ENCODE measurements around the gene TRAPPC5.

TRAPPC5 gene

GRCh38 chr19:7677669-7678311 is 2.8 kb upstream of the TRAPPC5 start:
- DNase-seq = no peak

DNA sequence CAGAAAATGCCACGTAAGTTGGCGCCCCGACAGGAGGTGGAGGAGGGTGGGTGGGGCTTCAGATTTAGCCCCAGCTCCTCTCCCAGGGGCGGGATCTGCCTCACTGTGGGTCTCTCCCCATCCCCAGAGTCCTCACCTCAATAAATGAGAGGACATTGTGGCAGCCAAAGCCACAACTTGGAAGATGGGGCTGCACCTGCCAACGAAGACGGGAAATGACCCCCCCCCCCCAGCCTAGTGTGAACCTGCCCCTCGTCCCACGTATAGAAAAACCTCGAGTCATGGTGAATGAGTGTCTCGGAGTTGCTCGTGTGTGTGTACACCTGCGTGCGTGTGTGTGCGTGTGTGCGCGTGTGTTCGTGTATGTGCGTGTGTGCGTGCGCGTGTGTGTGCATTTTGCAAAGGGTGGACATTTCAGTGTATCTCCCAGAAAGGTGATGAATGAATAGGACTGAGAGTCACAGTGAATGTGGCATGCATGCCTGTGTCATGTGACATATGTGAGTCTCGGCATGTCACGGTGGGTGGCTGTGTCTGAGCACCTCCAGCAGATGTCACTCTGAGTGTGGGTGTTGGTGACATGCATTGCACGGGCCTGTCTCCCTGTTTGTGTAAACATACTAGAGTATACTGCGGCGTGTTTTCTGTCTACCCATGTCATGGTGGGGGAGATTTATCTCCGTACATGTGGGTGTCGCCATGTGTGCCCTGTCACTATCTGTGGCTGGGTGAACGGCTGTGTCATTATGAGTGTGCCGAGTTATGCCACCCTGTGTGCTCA is 1.5 kb upstream of the TRAPPC5 start:
- DNase-seq = peak; percentile 27 to 54

GRCh38 chr19:7679771-7680605 is 645 bp upstream of the TRAPPC5 start:
- peak in 1 of 2 experiments; percentile 31 for DNase-seq

DNA sequence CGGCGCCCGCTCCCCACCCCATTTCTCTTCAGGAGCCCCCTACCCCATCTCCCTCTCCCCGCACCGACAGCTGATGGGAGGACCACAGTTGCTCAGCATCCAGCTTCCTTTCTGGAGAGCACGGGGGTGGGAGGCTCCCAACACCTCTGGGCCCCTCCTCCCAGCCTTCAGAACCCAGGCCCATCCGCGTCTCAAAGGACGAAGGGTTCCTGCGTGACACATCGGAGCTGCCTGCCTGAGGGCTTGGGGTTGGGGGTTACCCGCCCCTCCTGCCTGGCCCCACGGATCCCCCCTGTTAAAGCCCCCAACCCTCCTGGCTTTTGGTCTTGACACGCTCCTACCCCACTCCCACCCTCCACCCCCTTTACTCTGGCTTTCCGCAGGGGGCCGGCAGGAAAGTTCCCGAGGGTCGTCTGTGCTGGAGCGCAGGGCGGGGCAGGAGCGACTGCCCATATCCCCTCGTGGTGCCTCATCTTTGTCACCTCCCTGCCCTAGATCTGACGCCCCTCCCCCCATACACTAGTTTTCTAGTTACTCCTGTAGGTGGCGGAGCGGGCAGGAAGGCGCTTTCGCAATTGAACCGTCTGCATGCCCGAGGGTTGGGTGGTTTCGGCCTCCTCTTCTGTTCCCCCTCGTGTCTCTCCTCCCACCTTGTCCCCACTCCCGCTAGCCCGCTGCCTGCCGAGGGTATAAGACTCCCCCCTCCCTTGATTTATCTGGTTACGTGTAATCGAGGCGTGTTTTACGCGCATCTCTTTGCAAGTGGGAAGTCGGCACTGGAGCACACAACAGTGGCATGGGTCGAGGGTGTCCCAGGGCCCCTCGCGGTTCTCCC is 924 bp downstream of the TRAPPC5 start:
- DNase-seq = peak; percentile 42 to 71

GRCh38 chr19:7682175-7682855 is 1.7 kb downstream of the TRAPPC5 start:
- DNase-seq = no peak

DNA sequence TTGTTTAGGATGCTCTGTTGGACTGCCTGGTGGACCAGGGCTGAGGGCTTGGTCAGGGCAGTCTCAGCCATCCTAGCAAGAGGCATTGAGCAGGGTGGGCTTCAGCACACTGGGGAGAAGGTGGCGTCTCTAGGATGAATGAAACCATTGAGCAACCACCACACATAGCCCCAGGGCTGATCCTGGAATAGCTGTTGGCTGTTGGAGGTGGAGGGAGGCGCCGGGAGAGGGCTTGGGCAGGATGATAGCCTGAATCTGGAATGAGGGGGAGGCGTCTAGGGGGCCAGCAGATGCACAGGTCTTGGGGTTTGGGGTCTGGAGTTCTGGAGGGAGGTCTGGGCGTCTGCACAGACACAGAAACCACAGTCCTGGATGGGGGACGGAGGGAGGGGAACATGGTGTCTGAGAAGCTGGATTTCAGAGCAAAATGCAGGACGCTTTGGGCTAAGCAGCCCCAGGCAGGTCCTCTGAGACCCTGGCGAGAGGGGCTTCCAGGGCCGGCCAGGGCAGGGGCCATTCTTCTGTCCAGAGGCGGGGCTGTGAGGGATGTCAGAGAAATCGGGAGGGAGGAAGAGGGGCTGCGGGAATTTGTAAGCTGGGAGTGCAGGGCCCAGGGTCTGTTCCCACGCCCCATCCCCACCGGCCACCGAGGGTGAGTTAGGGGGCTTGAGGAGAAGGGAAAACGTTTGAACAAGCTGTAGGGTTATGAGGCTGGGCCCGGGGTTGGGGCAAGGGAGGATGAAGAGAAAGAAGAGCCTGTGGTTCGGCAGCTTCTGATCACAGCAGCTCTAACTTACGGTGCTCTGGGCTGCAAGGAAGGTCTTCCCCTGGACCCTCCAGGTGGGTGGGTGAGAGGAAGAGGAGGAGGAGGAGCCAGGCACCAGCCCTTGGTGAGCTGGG is 5.2 kb downstream of the TRAPPC5 start:
- DNase-seq = no peak

GRCh38 chr19:7687177-7687576 is 6.5 kb downstream of the TRAPPC5 start:
- no peak for DNase-seq

- no peak for DNase-seq
These were observed 8.5 kb downstream of the TRAPPC5 start for GRCh38 chr19:7689165-7689564.

DNA sequence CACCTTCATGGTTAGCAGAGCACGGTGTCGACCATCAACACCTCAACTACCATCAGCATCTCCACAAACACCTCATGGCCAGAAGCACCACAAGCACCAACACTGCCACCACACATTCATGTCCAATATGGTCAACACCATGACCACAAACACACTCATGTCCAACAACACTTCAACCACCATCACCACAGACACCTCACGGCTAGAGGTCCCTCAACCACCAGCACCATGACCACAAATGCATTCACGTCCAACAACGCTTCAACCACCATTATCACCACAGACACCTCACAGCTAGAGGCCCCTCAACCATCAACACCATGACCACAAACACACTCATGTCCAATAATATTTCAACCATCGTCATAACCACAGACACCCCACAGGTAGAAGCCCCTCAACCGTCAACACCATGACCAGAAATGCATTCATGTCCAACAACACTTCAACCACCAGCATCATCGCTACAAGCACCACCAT is 10.2 kb downstream of the TRAPPC5 start:
- no peak for DNase-seq

GRCh38 chr19:7691497-7691896 is 10.9 kb downstream of the TRAPPC5 start:
- no peak for DNase-seq

GRCh38 chr19:7692417-7693088 is 11.9 kb downstream of the TRAPPC5 start:
- no peak for DNase-seq

DNA sequence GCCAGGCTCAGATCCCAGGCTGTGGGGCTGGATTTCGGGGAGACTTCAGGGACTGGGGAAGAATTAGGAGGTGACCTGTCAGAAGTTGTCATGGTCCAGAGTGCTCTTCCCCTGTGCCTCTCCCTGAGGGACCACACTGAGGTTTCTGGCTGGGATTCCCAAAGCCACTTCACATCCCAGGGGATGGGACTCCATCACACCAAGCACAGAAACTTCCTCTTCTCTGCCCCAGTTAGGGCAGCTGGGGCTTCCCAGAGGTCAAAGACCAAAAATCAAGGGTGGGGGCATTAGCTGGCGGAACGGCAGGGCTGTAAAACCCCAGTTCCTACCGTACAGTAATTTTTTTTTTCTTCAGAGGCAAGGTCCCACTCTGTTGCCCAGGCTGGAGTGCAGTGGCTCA is 13.9 kb downstream of the TRAPPC5 start:
- no peak for DNase-seq

DNA sequence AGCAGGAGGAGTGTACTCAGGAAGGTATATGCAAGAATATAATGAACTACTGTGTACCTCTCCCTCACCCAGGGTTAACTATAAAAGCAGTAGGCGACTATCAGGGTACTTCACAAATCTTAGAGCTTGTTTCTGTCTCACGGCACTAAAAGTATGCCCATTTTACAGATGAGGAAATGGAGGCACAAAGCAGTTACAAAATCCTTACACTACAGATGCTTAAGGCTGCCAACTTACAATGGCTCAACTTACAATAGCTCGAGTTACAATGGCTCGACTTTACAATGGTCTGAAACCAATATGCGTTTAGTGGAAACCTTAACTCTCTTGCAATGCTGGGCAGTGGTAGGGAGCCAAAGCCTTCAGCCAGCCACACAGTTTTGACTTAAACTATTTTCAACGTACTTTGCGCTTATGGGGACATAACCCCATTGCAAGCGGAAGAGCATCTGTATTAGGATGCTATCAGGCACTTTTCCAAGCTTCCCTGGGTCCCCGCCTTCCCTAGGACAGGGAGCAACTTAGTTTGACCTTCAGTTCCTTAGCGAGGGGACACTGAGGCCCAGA is 17.2 kb downstream of the TRAPPC5 start:
- no peak for DNase-seq

GRCh38 chr19:7698583-7698982 is 17.9 kb downstream of the TRAPPC5 start:
- DNase-seq = no peak

DNA sequence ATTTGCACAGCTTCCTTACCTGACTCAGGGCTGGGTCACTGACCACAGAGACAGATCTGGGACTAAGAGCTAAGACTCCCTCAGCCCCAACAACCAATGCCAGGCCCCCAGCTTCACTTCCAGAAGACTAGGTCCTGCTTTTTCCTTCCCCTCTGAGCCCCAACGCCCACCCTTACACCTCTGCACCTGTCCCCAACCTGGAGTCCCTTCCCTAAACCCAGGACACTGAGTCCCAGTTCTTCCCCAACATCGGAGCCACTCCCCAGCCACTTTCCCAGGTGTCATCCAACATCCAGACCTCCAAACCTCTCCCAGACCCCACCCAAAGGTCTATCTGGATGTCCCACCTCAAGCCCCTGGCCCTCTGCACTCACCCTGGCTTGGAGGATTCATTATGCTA is 18.4 kb downstream of the TRAPPC5 start:
- no peak for DNase-seq

- no peak for DNase-seq
These were observed 19.1 kb downstream of the TRAPPC5 start for GRCh38 chr19:7699417-7700401.

GRCh38 chr19:7701049-7701653 is 20.5 kb downstream of the TRAPPC5 start:
- DNase-seq = no peak
